ENCODE results near the gene PDZRN3.
A peak's percentile ranks its signal among the peaks of the same experiment; 100 is the strongest.

PDZRN3 gene

GRCh38 chr3:73622091-73622805 lies 2.5 kb downstream of the PDZRN3 start:
- peak; percentile 24 for DNase-seq (ENCODE audit: low spot score)

- DNase-seq (ENCODE audit: low spot score) = no peak
These were observed 3.4 kb downstream of the PDZRN3 start for GRCh38 chr3:73621388-73621787.

- no peak for DNase-seq (ENCODE audit: low spot score)
These were observed 6.3 kb downstream of the PDZRN3 start for GRCh38 chr3:73618461-73618860.

- no peak for DNase-seq (ENCODE audit: low spot score)
These were observed 8.7 kb downstream of the PDZRN3 start for GRCh38 chr3:73616056-73616455.

GRCh38 chr3:73614419-73614818 lies 10.3 kb downstream of the PDZRN3 start:
- no peak for DNase-seq (ENCODE audit: low spot score)

- DNase-seq (ENCODE audit: low spot score) = no peak
These were observed 13.6 kb downstream of the PDZRN3 start for GRCh38 chr3:73611176-73611575.

GRCh38 chr3:73610493-73610892 lies 14.2 kb downstream of the PDZRN3 start:
- no peak for DNase-seq (ENCODE audit: low spot score)

GRCh38 chr3:73609655-73610054 lies 15.1 kb downstream of the PDZRN3 start:
- no peak for DNase-seq (ENCODE audit: low spot score)

GRCh38 chr3:73609315-73609641 lies 15.5 kb downstream of the PDZRN3 start:
- no peak for DNase-seq (ENCODE audit: low spot score)

GRCh38 chr3:73608456-73609314 lies 16.1 kb downstream of the PDZRN3 start:
- DNase-seq (ENCODE audit: low spot score) = no peak

- no peak for DNase-seq (ENCODE audit: low spot score)
These were observed 18.9 kb downstream of the PDZRN3 start for GRCh38 chr3:73605861-73606260.

GRCh38 chr3:73605412-73605811 lies 19.3 kb downstream of the PDZRN3 start:
- DNase-seq (ENCODE audit: low spot score) = no peak

GRCh38 chr3:73604451-73604850 lies 20.3 kb downstream of the PDZRN3 start:
- no peak for DNase-seq (ENCODE audit: low spot score)

GRCh38 chr3:73603762-73604171 lies 21.0 kb downstream of the PDZRN3 start:
- no peak for DNase-seq (ENCODE audit: low spot score)

GRCh38 chr3:73602170-73602569 lies 22.6 kb downstream of the PDZRN3 start:
- no peak for DNase-seq (ENCODE audit: low spot score)

- no peak for DNase-seq (ENCODE audit: low spot score)
These were observed 23.3 kb downstream of the PDZRN3 start for GRCh38 chr3:73601481-73601880.

GRCh38 chr3:73601011-73601410 lies 23.7 kb downstream of the PDZRN3 start:
- no peak for DNase-seq (ENCODE audit: low spot score)

GRCh38 chr3:73600293-73600938 lies 24.3 kb downstream of the PDZRN3 start:
- DNase-seq (ENCODE audit: low spot score) = no peak

GRCh38 chr3:73599605-73600004 lies 25.1 kb downstream of the PDZRN3 start:
- DNase-seq (ENCODE audit: low spot score) = no peak

- DNase-seq (ENCODE audit: low spot score) = no peak
These were observed 27.3 kb downstream of the PDZRN3 start for GRCh38 chr3:73597476-73597875.

- DNase-seq (ENCODE audit: low spot score) = no peak
These were observed 32.3 kb downstream of the PDZRN3 start for GRCh38 chr3:73592154-73593144.

GRCh38 chr3:73591286-73591800 lies 33.4 kb downstream of the PDZRN3 start:
- DNase-seq (ENCODE audit: low spot score) = no peak
